K562 (cell line): ENCODE results near the gene ZNF428. TPM values are rescaled to one million over a fixed set of nuclear protein-coding genes. Genes with fewer than 3 reads are reported as not detected.

Source experiments
- ATAC-seq: fragments of 200-7000 bp; cut with Tn5 transposase; 3 replicates; pipeline ENCODE4 v1.9.1; 2020; ENCODE audit warnings: moderate library complexity
- BruUV-seq: library from RNA; stranded (reverse); fragments of 400-500 nt; replicated peaks from 2 replicates; lab custom pipeline; 2021; lab: Mats Ljungman, UMichigan
- CTCF ChIA-PET: fragments of 300-600 bp; formaldehyde crosslinking; extraction: SDS; loops from one replicate; lab custom pipeline; 2021; ENCODE audit warnings: low intra/inter-chr PET ratio; lab: Yijun Ruan, JAX
- POLR2A ChIA-PET: fragments of 300-600, 350-650 bp; sonication (Branson Sonifier 250); formaldehyde crosslinking; extraction: SDS; loops from one replicate; lab custom pipeline; 2021; ENCODE audit warnings: antibody characterized with exemption, inconsistent platforms; lab: Yijun Ruan, JAX
- DNase-seq, 4 experiments: peaks; one replicate each; pipeline versions ENCODE4 v3.0.0 to v3.0.0-alpha.2; 2011 to 2018; ENCODE audit warnings: low spot score in 3 of 4, mixed read lengths in 3 of 4; ENCODE audit errors: extremely low read depth in 1 of 4
- FAIRE-seq: peaks from 2 replicates; lab custom pipeline; 2011; peaks lifted over from hg19 to GRCh38; lab: Jason Lieb, UNC
- H2AFZ ChIP-seq: 2 replicates; pipeline ENCODE4 v1.6.0; 2011; ENCODE audit warnings: low read depth, low read length, control low read depth, inconsistent platforms
- H3K27ac ChIP-seq: fragments of 200-600 bp; 3 replicates; pipeline ENCODE4 v1.8.0; 2011; ENCODE audit warnings: low read depth, mild to moderate bottlenecking, control low read depth, inconsistent platforms, low read length, moderate library complexity, mixed read lengths; ENCODE audit errors: extremely low read depth
- H3K27me3 ChIP-seq, 2 experiments: fragments of 300-600 bp in 1 of 2; 2 replicates in 1 of 2; 3 replicates in 1 of 2; pipeline versions ENCODE4 v1.6.0 to v1.8.0; 2011; ENCODE audit warnings: inconsistent platforms in 2 of 2, low read length in 2 of 2, mild to moderate bottlenecking in 1 of 2, mixed read lengths in 1 of 2, moderate library complexity in 1 of 2; ENCODE audit not compliant: control insufficient read depth in 2 of 2, insufficient read depth in 2 of 2
- H3K36me3 ChIP-seq: fragments of 300-600 bp; 3 replicates; pipeline ENCODE4 v1.8.0; 2011; ENCODE audit warnings: mild to moderate bottlenecking, low read length, inconsistent platforms; ENCODE audit not compliant: control insufficient read depth, insufficient read depth
- H3K4me1 ChIP-seq, 2 experiments: fragments of 200-600 bp in 1 of 2; replicated peaks in 1 of 2; 2 replicates in 1 of 2; 3 replicates in 1 of 2; pipeline versions ENCODE4 v1.5.1 to v1.8.0; 2011; ENCODE audit warnings: inconsistent platforms in 2 of 2, low read length in 2 of 2, mild to moderate bottlenecking in 1 of 2, mixed read lengths in 1 of 2, moderate library complexity in 1 of 2; ENCODE audit not compliant: control insufficient read depth in 2 of 2, insufficient read depth in 2 of 2
- H3K4me2 ChIP-seq: 2 replicates; pipeline ENCODE4 v1.6.1; 2011; ENCODE audit warnings: low read length, control low read depth, inconsistent platforms, mixed read lengths; ENCODE audit not compliant: insufficient read depth
- H3K4me3 ChIP-seq: fragments of 200-600 bp; sonication (generic), shearing (Covaris generic); 2 replicates; pipeline ENCODE4 v1.5.1; 2016; ENCODE audit warnings: control low read depth, inconsistent platforms
- H3K79me2 ChIP-seq: fragments of 200-600 bp; 3 replicates; pipeline ENCODE4 v1.8.0; 2011; ENCODE audit warnings: low read length, inconsistent platforms; ENCODE audit not compliant: control insufficient read depth, insufficient read depth
- H3K9ac ChIP-seq, 2 experiments: 2 replicates each; pipeline versions ENCODE4 v1.6.0 to v1.6.1; 2011; ENCODE audit warnings: low read depth in 2 of 2, low read length in 2 of 2, control low read depth in 1 of 2, inconsistent platforms in 1 of 2, mild to moderate bottlenecking in 1 of 2, mixed read lengths in 1 of 2; ENCODE audit not compliant: insufficient read depth in 1 of 2
- H3K9me1 ChIP-seq: one replicate; pipeline ENCODE4 v1.6.0; 2011; ENCODE audit warnings: inconsistent platforms, mild to moderate bottlenecking, low read length, moderate library complexity; ENCODE audit not compliant: control insufficient read depth, insufficient read depth
- H3K9me3 ChIP-seq: replicated peaks from 2 replicates; pipeline ENCODE4 v1.5.1; 2011; ENCODE audit warnings: low read depth, low read length, inconsistent platforms; ENCODE audit not compliant: control insufficient read depth, insufficient read depth
- H4K20me1 ChIP-seq: replicated peaks from 2 replicates; pipeline ENCODE4 v1.6.1; 2011; ENCODE audit warnings: low read length, inconsistent platforms, mixed read lengths; ENCODE audit not compliant: control insufficient read depth, insufficient read depth
- ADNP ChIP-seq: fragments of 200-800 bp; sonication (Bioruptor generic); IDR thresholded peaks from 2 replicates; pipeline ENCODE4 v1.6.1; 2016; ENCODE audit warnings: missing genetic modification characterization, missing compliant biosample characterization
- BCOR ChIP-seq: fragments of 450-650 bp; IDR thresholded peaks from 2 replicates; pipeline ENCODE4 v1.6.1; 2016
- ESRRA ChIP-seq: fragments of 450-650 bp; IDR thresholded peaks from 2 replicates; pipeline ENCODE4 v1.6.1; 2014; ENCODE audit warnings: low read depth, mild to moderate bottlenecking, moderate library complexity, borderline replicate concordance
- HDGF ChIP-seq: fragments of 450-650 bp; IDR thresholded peaks from 2 replicates; pipeline ENCODE4 v1.6.1; 2016
- KDM1A ChIP-seq, 2 experiments: fragments of 450-650 bp; IDR thresholded peaks; 2 replicates each; pipeline ENCODE4 v1.6.1; 2016; ENCODE audit warnings: mild to moderate bottlenecking in 2 of 2
- POU5F1 ChIP-seq: fragments of 150-350 bp; IDR thresholded peaks from 2 replicates; pipeline ENCODE4 v1.6.1; 2014; ENCODE audit warnings: borderline replicate concordance, low read length, low read depth, mild to moderate bottlenecking; ENCODE audit not compliant: partially characterized antibody
- RBM25 ChIP-seq: fragments of 200-400 bp; formaldehyde crosslinking; IDR thresholded peaks from 2 replicates; pipeline ENCODE4 v1.6.1; 2018; ENCODE audit warnings: low read length, low read depth, moderate library complexity; ENCODE audit not compliant: severe bottlenecking
- RFX1 ChIP-seq: fragments of 450-650 bp; IDR thresholded peaks from 2 replicates; pipeline ENCODE4 v1.6.1; 2016; ENCODE audit warnings: mild to moderate bottlenecking, moderate library complexity
- RFX7 ChIP-seq: fragments of 250-450 bp; sonication (Bioruptor Pico); IDR thresholded peaks from 2 replicates; pipeline ENCODE4 v1.5.1; 2021; ENCODE audit warnings: mild to moderate bottlenecking
- ZBTB33 ChIP-seq: sonication (generic); formaldehyde crosslinking; IDR thresholded peaks from 2 replicates; pipeline ENCODE4 v1.8.1; 2023; ENCODE audit warnings: mild to moderate bottlenecking, missing genetic modification reagents
- ZNF316 ChIP-seq: fragments of 450-650 bp; IDR thresholded peaks from 2 replicates; pipeline ENCODE4 v1.6.1; 2016
- ZNF384 ChIP-seq: IDR thresholded peaks from 2 replicates; pipeline ENCODE4 v1.6.1; 2012; ENCODE audit warnings: low read depth, low read length, improper control_type of control experiment
- ZNF561 ChIP-seq: fragments of 450-650 bp; formaldehyde crosslinking; conservative IDR thresholded peaks from 2 replicates; pipeline ENCODE4 v1.4.0; 2020; ENCODE audit warnings: mild to moderate bottlenecking, moderate library complexity
- WGBS: fragments of 100-300 bp; shearing (Covaris generic); methylation state at CpG from one replicate; pipeline ENCODE4 v1.1.6; 2016; ENCODE audit warnings: low coverage, mixed read lengths; ENCODE audit not compliant: insufficient coverage; ENCODE audit errors: missing lambda C conversion rate; 5-methylcytosine and 5-hydroxymethylcytosine counted together
- in situ Hi-C: fragments of 300-500 bp; cut with MboI; formaldehyde crosslinking; loops from 4 replicates; pipeline ENCODE4 v1.15.0; 2018; ENCODE audit warnings: inconsistent platforms, mixed read lengths
- intact Hi-C: fragments of 100-400 bp; cut with micrococcal nuclease; formaldehyde crosslinking; loops from 2 replicates; pipeline ENCODE4 v1.14.2; 2022
- polyA plus RNA-seq, 8 experiments: library from polyadenylated mRNA; depleted of rRNA in 4 of 8; stranded (reverse) in 5 of 8; unstranded in 3 of 8; fragments of >200 nt; fragmentation: Nextera tagmentation in 2 of 8; fragmentation: Illumina TruSeq in 1 of 8; extraction: Ambion mirVana in 2 of 8; extraction: Trizol in 1 of 8; gene quantifications; 2 replicates each; pipeline versions ENCODE4 v1.2.1 to v1.2.3, GENCODE V29; 2011 to 2014; ENCODE audit warnings: inconsistent platforms in 1 of 8, missing spikeins in 1 of 8
- total RNA-seq, 7 experiments: library from RNA; depleted of rRNA in 6 of 7; stranded (reverse); fragments of >200 nt in 6 of 7; fragmentation: Illumina TruSeq in 2 of 7; extraction: Trizol in 2 of 7; gene quantifications; 2 replicates each; pipeline versions ENCODE4 v1.2.1 to v1.2.3, GENCODE V29; 2011 to 2021; ENCODE audit warnings: low replicate concordance in 1 of 7

Gene ZNF428
- total and polyA plus RNA-seq, 9 of the 15 experiments (the other 6 are each of a cell fraction or from before 2014, with no cell fraction given) = 0.15 to 85.7 (median 15.9) TPM

GRCh38 chr19:43634506-43634871, 15.1 kb upstream of the ZNF428 start:
- CTCF ChIA-PET = no interaction called here
- no peaks in the 10 kb centered on the region for H3K9me3 ChIP-seq
- H3K4me1 ChIP-seq = peaks cover 13 to 25% of the 10 kb centered on the region in 2 experiments; a peak in 4 of 5 replicates
- WGBS = 0% methylated on average over 1 of the region's 5 CpGs
- H3K27ac ChIP-seq = no peak overlapping the region
- POLR2A ChIA-PET = interaction anchor here (0.6 to 1.1 kb wide), 3 partner anchors 8 to 40 kb away, joined by 3 to 4 read pairs (median 3); no protein-coding TSS in a partner anchor
- no peak for ATAC-seq
- H3K27me3 ChIP-seq = peaks cover 9% of the 10 kb centered on the region in 2 experiments
- no peak for FAIRE-seq
- H3K9ac ChIP-seq = peak overlapping the region in 1 of 2 experiments; percentile 86; a peak in 2 of 4 replicates
- TF ChIP-seq RFX1 (peak; percentile 40; the same call in 1 of the 2 replicates), ZNF316 (no peak)
- in situ Hi-C loops (no loop called here), intact Hi-C loops (no loop called here)
- no TSS peak for BruUV-seq
- no peaks in the 10 kb centered on the region for H3K79me2 ChIP-seq
- H3K9me1 ChIP-seq = no peaks in the 10 kb centered on the region
- no peak overlapping the region for H3K4me2 ChIP-seq
- H4K20me1 ChIP-seq = no peaks in the 10 kb centered on the region
- no peaks in the 10 kb centered on the region for H3K36me3 ChIP-seq
- DNase-seq = no peak
- no peak overlapping the region for H2AFZ ChIP-seq
- H3K4me3 ChIP-seq = no peak overlapping the region

- no peak overlapping the region for H3K9ac ChIP-seq
- no peak overlapping the region for H3K4me2 ChIP-seq
- H3K79me2 ChIP-seq = no peaks in the 10 kb centered on the region
- H3K4me3 ChIP-seq = no peak overlapping the region
- 46% methylated on average over 5 of the region's 5 CpGs for WGBS
- intact Hi-C loops = no loop called here
- H3K9me3 ChIP-seq = no peaks in the 10 kb centered on the region
- no peaks in the 10 kb centered on the region for H4K20me1 ChIP-seq
- CTCF ChIA-PET = no interaction called here
- ATAC-seq (no peak), DNase-seq (no peak), FAIRE-seq (no peak)
- BruUV-seq = no TSS peak
- H3K36me3 ChIP-seq = no peaks in the 10 kb centered on the region
- H3K4me1 ChIP-seq = peaks cover 11 to 21% of the 10 kb centered on the region in 2 experiments; a peak in 4 of 5 replicates
- POLR2A ChIA-PET = interaction anchor here (0.6 to 1.1 kb wide), 4 partner anchors 8 to 62 kb away, joined by 3 to 5 read pairs (median 4); no protein-coding TSS in a partner anchor
- H2AFZ ChIP-seq = no peak overlapping the region
- H3K27me3 ChIP-seq = peaks cover 7 to 9% of the 10 kb centered on the region in 2 experiments
- TF ChIP-seq RFX7 (CRISPR knock-in tag) (no peak), ZBTB33 (CRISPR knock-in tag) (peak; percentile 80), KDM1A (IDR thresholded peaks at IDR 0.05) (0 out of 4 replicates have a peak, but pooled peaks of 1 of the 2 experiments have one; percentile 19), POU5F1 (no peak), BCOR (peak; percentile 57; the same call in 1 of the 2 replicates), ADNP (0 out of 2 replicates have a peak, but pooled peaks have one; percentile 40), ZNF384 (no peak), ESRRA (peak; percentile 53; the same call in 1 of the 2 replicates), ZNF561 (CRISPR knock-in tag) (no peak), RBM25 (peak; percentile 62), HDGF (no peak)
- H3K9me1 ChIP-seq = no peaks in the 10 kb centered on the region
- in situ Hi-C loops = no loop called here
- no peak overlapping the region for H3K27ac ChIP-seq
Measured at GRCh38 chr19:43634068-43634467, 14.6 kb upstream of the ZNF428 start.
